HG03135 (cell line): ENCODE results near the gene SCUBE1.

Experiments used
- ATAC-seq: cut with Tn5 transposase; IDR thresholded peaks from one replicate; pipeline ENCODE4 v1.9.1; 2021; ENCODE audit warnings: mild to moderate bottlenecking, moderate library complexity; ENCODE audit not compliant: unreplicated experiment

Gene SCUBE1

DNA sequence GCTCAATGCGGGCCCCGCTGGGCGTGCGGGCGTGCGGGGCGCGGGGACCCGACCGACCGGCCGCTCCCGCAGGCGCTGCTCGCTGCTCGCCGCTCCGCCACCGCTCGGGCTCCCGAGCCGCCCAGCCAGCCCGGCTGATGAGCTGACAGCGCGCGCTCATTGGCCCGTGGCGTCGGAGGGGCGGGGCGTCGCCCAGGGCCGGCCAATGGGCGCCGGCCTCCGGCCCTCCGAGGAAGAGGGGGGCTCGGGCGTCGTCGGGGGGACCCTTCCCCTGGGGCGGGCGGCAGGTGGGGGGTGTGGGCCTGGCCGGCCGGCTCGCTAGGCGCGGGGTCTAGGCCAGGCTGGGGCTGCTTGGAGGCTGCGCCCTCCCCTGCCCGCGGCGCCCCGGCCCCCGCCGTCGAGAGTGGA, at the start of gene SCUBE1:
Gene SCUBE1 (minus strand): TSS at position 111 of the 408 bp plus-strand sequence. CDS start 111 bp downstream, outside the sequence.
- no peak for ATAC-seq

DNA sequence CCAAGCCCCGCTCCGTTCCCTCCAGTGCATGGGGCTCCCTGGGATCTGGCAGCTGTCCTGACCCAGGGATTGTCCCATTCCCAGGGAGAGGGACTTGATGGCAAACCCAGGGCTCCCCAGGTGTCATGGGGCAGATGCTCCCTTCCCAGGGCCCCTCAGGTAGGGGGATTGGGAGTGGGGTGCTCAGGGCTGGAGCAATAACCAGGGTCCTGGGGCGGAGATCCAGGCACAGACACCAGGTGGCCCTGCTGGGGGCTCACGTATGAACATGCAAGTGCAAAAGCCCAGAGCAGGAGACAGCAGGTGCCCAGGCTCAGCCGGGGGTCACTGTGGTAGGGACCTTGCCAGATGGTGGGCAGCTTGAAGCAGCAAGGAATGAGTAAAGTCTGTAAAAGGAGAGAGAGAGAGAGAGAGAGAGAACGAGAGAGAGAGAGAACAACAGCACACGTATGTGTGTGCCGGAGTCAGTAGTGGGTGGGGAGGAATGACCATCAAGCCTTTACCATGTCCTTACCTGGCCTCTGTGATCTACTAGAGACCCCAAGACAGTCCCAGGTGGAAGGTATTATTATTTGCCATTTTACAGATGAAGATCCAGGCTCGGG, 49.3 kb upstream of the SCUBE1 start:
- no peak for ATAC-seq

DNA sequence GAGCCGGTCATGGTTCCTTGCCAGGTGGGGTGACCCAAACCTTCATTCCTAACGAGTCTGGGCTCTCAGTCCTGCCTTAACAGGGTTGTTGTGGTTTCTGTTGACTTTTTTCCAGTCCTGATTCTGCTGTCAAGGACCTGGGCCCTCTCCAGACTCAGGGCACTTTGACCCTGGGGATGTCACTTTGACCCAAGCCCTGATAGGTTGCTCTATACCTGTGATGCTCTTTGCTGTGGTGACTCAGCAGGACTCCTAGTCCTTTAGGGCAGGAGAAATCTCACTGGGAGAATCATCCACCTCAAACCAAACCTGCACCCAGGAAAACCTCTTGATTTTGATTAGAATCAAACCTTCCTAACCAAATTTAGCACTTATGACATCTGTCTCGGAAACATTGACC, 48.1 kb upstream of the SCUBE1 start:
- no peak for ATAC-seq

DNA sequence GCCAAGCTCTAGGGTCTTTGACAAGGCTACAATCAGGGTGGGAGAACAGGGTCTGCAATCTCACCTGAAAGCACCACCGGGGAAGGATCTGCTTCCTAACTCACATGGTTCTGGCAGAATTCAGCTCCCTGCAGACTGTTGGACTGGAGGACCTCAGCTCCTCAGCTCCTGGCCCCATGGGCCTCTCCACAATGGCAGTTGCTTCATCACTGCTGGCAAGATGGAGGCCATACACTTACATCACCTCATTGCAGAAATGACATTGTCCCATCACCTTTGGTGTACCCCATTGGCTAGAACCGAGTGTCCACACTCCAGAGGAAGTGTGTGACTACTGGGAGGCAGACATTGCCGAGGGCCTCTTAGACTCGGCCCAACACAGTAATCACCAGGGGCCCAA, 47.7 kb upstream of the SCUBE1 start:
- no peak for ATAC-seq

DNA sequence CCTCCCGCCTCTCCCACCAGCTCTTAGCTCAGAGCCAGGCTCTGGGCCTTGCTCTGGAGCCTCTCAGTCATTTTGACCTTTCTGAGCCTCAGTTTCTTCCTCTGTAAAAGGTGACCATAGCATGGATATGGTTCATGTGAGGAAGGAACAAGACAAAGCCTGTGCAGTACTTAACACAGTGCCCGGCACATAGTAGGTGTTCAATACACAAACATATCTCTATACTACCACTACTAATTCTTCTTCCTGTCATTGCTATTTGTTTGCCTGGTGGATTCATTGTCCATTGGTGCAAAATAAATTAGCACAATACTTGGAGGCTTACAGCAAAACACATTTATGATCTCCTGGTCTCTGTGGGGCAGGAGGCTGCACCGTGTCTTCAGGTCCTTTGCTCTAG, 47.0 kb upstream of the SCUBE1 start:
- no peak for ATAC-seq

DNA sequence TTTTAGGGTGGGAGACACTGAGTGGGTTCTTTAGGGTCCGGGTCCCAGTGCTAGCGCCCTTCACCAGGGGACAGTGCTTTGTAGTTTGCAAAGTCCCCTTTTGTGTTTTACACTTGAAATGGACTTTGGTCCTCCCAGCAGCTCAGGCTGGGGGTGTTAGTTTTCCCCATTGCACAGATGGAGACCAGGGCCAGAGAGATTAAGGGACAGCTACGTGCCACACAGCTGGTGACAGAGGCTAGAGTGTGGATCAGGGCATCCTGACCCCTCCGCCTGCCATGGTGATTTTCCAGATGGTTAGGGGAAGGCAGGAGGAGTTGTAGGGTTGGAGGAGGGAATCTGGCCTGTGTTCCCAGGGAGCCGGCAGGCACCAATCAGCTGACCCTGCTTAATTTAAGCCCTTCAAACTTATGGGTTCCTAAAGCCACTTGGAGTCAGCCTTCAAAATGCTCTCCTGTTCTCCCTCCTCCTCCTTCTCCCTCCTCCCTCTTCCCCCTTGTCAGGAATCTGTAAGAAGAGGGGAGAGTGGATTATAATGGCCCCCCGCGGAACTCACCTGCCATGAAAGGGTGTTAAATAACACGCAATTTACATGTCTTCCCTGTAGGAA, 46.2 kb upstream of the SCUBE1 start:
- no peak for ATAC-seq

DNA sequence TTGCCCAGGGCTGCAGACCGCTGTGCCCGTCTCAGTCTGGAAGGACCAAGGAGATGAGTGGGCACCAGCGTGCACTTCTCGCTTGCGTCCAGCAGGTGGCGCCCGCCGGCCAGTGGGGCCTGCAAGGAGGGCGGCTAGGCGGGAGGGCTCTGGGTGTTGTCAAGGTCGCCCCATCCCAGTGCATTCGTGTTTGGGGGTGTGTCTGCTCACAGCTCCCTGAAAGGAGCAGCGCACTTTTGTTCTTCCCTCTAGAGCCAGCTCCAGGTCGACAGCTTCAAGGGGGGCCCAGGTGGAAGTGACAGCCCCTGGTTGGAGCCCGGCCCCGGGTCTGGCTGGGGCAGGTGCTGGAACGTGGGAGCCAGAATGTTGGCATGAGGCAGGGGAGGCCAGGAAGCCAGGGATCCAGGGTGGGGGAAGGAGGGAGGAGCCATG, 45.3 kb upstream of the SCUBE1 start:
- no peak for ATAC-seq

DNA sequence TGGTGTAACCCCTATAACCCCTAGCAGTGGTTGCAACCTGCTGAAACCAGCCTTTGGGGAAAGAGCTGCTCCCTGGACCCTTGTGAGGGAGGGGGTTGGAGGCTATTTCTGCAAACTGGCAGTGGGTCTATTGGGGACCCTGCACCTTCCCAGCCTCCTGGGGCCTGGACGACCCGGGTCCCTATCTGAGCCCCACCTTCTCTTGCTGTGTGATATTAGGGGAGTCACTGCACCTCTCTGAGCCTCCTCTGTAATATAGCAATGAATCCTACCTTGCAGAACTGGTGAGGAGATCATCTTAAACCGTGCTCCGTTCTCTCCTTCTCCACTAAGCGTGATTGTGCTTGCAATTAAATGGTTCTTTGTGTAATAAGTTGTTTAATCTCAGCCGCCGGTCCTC, 44.6 kb upstream of the SCUBE1 start:
- ATAC-seq: no peak

DNA sequence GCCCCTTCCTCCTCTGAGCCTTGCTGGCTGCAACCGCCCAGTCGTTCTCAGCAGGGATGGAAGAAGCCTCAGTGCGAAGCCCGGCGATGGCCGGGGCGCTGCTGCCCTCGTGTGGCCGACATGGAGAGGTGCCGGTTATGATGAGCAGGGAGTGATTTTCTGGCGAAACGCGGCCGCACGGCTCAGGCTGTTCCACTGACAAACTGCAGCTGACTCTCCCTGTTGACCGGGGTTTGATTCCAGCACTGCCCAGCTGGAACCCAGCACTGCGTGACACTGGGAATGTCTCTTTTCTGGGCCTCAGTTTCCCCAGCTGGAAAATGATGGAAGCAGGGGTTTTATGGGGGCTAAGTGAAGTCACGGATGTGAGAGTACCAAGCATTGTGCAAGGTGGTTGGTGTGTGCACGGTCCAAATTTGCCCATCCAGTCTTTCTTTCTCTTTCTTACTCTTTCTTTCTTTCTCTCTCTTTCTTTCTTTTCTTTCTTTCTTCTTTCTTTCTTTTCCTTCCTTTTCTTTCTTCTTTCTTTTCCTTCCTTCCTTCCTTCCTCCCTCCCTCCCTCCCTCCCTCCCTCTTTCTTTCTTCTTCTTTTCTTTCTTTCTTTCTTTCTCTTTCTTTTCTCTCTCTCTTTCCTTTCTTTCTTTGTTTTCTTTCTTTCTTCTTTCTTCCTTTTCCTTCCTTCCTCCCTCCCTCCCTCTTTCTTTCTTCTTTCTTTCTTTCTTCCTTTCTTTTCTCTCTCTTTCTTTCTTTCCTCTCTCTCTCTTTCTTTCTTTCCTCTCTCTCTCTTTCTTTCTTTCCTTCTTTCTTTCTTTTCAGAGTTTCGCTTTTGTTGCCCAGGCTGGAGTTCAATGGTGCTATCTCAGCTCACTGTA, 42.8 kb upstream of the SCUBE1 start:
- no peak for ATAC-seq

DNA sequence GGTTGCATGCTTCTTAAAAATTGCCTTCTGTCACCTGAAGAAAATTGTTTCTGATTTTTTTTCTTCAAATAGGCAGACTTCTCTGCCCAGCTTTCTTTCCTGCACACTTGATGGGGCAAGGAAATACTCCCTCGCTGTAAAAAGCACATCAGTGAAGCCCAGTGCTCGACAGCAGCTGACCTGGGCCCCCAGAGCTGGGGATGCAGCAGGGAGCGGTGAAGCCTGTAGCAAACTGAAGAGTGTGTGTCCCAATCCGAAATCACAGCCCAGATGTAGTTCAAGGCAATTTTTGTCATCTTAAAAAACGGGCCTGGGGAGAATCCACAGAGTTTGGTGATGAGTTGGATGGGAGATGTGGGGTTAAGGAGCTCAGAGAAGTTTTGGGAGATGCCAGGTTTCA, 41.7 kb upstream of the SCUBE1 start:
- ATAC-seq: no peak

DNA sequence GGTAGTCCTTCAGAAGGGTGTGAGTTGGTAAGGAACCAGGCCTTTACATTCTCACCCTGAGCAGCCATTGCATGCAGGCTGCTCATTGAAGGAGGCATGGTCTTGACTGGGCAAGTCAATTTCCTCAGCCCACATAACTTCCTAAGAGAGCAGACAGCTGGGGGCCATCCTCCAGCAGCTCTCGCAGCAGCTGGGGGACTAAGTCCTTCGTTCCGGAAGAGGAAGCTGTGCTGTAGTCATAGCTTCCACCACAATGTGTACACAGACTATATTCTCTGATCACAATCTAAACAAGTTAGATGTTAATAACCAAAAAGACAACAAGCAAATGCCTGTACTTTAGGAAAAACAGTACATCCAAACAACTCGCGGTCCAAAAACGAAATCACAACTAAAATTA, 38.5 kb upstream of the SCUBE1 start:
- ATAC-seq: no peak

DNA sequence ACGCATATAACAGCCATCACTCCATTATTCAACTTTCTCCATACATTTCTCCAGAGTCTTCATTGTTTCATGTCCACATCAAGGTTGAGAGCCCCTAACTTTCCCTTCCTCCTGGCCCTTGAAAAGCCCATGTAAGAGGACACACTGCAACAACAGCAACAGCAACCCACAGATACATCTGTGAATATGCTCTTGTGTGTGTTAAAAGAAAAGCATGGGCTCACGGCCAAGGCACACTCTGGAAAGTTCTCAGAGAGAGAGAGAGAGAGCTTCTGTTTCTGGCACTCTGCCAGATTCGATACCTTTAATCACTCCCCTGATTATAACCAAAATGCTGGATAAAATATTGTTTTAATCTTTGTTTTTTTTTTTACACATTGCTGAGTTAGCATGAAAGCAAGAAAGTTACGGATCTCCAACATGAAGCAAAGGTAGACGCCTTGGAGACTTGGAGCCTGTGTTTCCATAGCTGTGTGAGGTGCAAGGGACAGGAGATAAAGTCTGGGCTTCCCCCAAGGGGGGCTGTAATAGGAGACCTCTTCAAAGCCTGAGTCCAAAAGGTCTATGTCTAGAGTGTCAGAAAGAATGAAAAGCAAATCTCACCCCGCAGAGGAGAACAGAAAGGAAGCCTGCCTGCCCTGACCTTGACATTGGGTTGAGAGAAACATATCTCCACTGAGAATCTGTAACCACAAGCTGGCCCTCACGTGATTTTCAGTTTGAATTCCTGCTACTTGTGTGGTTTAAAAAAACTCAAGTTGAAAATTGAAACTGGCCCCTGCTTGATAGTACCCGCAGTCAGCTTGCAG, 34.9 kb upstream of the SCUBE1 start:
- ATAC-seq: peak; percentile 63

DNA sequence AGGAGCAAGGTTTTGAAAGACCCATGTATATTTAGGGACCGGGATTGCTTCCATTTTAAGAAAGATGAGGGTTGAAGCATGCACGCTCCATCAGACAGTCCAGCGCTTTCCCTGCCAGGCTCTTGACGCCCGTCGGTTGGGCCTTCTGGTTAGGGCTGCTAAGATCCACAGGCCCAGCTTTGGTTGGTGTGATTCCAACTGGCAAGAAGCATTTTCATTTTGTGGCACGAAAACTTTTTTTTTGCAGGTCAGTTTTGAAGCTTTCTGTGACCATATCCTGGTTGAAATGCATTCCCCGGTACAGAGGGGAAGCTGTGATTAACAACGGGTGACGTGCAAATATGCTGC, 34.4 kb upstream of the SCUBE1 start:
- no peak for ATAC-seq

DNA sequence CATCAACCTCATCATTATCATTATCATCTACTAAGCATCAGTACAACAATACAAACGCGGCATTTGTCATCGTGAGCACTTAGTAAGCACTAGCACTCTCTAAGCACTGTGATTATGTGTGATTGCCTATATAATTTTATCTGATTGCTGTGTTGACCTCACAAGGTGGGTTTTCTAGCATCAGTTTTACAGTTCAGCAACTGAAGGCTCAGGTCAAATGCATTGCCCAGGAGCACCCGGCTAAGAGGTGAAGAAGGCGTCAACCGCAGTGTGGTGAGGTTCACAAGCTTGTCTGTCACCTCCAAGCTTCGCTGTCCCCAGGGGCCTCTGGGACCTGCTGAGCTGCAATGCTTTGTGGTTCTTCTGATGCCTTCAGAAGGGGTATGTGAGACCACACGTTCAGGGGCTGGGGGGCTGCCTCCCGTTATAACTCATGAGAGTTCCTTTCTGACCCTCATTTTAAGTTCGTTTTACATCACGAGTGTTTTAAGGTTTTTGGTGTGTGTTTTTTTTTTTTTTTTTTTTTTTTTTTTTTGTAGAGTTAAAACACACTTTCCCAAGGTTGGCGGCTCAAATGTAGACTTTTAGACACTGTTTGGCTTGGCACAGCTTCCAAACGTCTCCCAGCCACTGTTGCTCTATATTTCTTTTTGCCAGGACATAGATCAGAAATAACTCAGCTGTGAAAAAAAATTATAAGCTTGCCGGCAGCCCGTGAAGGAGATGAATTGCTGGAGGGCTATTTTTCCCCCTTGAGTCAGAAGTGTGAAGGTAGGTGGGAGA, 33.8 kb upstream of the SCUBE1 start:
- no peak for ATAC-seq

DNA sequence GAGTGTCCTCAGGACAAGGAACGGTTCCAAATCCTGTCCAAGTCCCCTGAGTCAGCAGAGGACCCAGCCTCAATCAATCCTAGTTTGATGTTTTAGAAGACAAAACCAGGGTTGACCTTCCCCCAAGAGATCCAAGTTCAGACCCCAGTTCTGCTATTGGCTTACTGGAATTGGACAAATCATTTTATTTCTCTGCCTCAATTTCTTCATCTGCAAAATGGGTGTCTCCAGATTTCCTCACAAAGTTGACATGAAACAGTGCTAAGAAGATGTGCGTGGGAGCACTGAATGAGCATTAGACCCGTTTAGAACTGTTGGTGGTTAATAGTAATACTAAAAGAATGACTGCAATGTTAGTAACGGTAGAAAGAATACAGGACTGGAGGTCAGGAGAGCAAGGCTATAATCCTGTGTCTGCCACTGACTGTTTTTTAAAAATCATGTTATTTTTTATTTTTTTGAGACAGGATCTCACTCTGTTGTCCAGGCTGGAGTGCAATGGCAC, 32.8 kb upstream of the SCUBE1 start:
- no peak for ATAC-seq

DNA sequence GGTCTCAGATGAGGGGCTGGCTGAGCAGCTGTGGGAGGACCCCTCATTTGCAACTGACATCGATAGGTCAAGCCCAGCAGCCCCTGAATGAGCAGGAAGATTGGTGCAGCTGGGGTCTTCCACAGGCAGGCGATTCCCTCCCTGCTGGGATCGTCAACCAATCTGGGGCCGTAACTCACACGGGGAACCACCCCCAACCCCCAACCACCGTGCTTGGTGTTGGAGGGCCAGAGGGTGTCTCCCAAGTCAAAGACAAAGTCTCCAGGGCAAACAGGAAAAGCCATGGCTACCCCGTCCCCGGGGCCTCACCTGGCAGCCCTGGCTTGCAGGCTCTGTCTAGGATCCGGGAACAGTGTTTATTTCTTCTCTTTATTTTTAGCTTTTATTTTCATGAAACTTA, 26.9 kb upstream of the SCUBE1 start:
- ATAC-seq: no peak

DNA sequence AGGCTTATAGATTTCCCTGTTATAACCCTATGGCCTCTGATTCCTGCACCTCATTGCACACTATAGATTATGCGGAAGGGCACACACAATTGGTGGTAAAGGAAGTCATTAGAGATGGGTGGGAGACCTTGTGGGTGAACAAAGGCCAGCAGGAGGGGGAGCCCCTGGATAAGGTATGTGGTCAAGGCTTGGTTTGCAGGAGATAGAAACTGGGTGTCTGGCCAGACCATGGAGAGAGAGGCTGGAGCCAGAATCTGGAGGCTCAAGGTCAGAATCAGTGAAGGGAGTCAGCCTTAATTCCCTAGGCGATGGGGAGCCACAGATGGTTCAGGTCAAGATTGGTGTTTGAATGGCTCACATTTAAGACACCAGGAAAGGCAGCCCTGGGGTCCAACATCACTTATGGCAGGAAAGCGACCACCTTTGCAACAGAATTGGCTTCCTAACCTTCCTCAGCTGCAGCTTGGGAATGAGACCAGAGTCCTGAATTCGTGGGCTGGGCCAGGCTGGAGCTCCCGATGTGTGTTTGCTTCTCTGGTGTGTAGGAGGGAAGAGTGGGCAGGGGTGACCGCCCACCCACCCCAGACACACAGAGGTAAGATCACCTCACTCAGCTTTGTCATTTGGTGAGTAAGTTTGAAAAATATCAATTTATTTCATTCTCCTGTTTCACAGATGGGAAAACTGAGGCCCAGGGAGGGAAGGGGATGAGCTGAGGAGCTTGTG, 22.7 kb upstream of the SCUBE1 start:
- ATAC-seq: no peak

DNA sequence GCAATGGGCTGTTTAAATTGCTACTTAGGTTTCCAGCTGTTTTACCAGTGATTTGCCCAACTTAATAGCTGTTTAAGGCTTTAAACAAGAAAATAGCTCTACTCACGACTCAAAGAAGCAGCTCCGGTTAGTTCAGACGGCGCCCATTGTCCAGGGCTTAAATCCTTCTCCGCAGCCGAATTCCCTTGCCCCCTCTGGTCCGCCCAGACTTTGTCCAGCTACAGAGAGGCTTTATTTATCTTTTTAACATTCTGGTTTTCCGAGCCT, 20.9 kb upstream of the SCUBE1 start:
- no peak for ATAC-seq

DNA sequence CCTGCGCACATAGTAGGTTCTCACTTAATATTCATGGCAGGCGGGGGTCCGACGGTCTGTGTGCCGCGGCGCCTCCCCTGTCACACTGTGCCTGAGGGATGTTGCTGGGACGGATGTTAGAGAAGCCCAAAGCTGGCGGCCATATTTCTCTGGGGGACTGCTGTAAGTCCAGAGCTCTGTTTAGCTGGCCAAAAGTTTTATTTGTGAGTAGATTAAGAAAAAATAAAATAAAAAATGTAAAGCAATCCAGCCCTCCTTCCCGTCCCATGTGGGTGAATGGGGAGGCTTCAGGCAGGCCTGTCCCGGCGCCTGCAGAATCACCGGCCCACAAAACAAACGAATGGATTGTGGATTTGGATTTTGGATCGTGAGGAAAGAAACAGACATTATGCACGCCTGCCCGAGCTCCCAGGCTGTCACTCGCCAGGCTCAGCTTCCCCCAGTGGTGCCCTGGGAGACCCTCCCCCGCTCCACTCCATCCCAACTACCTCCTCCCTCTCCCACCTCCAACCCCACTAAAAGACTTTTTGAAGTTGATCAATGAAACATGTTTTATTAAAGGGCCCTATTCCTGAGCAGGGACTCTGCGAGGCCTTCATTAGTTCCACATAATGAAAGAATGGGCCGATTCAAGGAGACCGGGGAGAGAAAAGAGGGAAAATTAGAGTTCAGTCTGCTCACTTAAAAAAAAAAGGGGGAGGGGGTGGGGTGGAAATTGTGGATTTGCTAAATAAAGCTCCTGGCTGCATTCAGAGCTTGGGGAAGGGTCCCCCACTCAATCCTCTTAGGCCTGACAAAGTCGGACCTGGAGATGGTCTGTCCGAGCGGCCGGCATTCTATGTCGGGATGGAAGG, 20.4 kb upstream of the SCUBE1 start:
- no peak for ATAC-seq
